ENCODE measurements around the gene EFNA1. TPM values are rescaled to one million over a fixed set of nuclear protein-coding genes. Genes with fewer than 3 reads are reported as not detected.

EFNA1 gene
- total and polyA plus RNA-seq, 2 of the 13 experiments (the other 11 are each of a cell fraction or from before 2014, with no cell fraction given) = 81.8 to 874 TPM

DNA sequence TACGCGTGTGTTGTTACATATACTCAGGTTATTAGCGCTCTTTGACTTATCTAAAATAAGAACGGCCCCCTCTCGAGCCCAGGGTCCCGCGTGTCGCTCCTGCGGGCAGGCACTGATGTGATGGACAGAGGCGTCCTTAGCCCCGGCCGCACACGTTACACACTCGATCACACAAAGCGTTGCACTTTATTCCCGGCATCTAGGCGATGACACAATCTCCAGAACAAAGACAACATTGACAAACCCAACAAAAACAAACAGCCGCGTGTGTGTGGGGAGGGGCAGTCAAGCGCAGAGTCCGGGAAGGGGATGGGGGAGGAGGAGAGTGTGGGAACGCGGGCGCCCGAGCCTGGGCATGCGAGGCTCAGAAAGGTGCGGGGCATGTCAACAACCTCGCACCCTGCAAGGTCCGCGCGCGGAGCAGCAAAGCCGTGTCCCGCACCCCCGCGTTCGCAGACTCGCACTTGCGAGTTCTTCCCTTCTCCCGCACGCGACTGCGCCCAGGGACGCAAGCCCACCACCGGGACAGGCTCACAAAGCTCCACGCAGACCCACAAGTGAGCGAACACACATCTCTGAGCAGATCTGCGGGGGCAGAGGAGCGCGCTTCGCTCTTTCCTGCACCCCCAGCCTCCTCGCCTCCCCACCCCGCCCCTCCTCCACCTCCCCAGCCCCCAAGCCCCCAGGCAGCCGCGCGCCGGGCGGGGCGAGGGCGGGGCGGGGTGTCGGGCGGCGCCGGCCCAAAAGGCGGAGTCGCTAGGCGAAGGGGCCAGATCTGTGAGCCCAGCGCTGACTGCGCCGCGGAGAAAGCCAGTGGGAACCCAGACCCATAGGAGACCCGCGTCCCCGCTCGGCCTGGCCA, at the start of gene EFNA1 (continued):
- TF ChIP-seq, protein P1, sequence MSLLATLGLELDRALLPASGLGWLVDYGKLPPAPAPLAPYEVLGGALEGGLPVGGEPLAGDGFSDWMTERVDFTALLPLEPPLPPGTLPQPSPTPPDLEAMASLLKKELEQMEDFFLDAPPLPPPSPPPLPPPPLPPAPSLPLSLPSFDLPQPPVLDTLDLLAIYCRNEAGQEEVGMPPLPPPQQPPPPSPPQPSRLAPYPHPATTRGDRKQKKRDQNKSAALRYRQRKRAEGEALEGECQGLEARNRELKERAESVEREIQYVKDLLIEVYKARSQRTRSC (CRISPR knock-in tag; IDR thresholded peaks at IDR 0.05; ENCODE audit: low read depth) = no peak
- TF ChIP-seq FOXA3 (CRISPR knock-in tag; IDR thresholded peaks at IDR 0.05) (peak; percentile 96), ZFP36L2 (CRISPR knock-in tag; IDR thresholded peaks at IDR 0.05) (no peak), U2AF2 (IDR thresholded peaks at IDR 0.05; ENCODE audit: low read depth, low read length) (0 out of 2 replicates have a peak, but pooled peaks have one; percentile 22), RAD21 (CRISPR knock-in tag; IDR thresholded peaks at IDR 0.05) (peak; percentile 18), TAF15 (IDR thresholded peaks at IDR 0.05; ENCODE audit: low read depth, low read length, poor library complexity, severe bottlenecking) (no peak), SP4 (CRISPR knock-in tag; IDR thresholded peaks at IDR 0.05) (peak; percentile 22; the same call in 1 of the 2 replicates), CC2D1A (CRISPR knock-in tag; IDR thresholded peaks at IDR 0.05) (no peak), ETV6 (CRISPR knock-in tag; conservative IDR thresholded peaks at IDR 0.05) (peak; percentile 73; the same call in 1 of the 2 replicates), ZNF335 (CRISPR knock-in tag; IDR thresholded peaks at IDR 0.05) (peak; percentile 45; the same call in 1 of the 2 replicates), KDM6A (CRISPR knock-in tag; IDR thresholded peaks at IDR 0.05; ENCODE audit: low read depth) (peak; percentile 96), EZH2 (conservative IDR thresholded peaks at IDR 0.05; ENCODE audit: low read depth, low read length) (no peak), ZNF264 (CRISPR knock-in tag; IDR thresholded peaks at IDR 0.05) (peak; percentile 88)
- TF ChIP-seq, protein P2, sequence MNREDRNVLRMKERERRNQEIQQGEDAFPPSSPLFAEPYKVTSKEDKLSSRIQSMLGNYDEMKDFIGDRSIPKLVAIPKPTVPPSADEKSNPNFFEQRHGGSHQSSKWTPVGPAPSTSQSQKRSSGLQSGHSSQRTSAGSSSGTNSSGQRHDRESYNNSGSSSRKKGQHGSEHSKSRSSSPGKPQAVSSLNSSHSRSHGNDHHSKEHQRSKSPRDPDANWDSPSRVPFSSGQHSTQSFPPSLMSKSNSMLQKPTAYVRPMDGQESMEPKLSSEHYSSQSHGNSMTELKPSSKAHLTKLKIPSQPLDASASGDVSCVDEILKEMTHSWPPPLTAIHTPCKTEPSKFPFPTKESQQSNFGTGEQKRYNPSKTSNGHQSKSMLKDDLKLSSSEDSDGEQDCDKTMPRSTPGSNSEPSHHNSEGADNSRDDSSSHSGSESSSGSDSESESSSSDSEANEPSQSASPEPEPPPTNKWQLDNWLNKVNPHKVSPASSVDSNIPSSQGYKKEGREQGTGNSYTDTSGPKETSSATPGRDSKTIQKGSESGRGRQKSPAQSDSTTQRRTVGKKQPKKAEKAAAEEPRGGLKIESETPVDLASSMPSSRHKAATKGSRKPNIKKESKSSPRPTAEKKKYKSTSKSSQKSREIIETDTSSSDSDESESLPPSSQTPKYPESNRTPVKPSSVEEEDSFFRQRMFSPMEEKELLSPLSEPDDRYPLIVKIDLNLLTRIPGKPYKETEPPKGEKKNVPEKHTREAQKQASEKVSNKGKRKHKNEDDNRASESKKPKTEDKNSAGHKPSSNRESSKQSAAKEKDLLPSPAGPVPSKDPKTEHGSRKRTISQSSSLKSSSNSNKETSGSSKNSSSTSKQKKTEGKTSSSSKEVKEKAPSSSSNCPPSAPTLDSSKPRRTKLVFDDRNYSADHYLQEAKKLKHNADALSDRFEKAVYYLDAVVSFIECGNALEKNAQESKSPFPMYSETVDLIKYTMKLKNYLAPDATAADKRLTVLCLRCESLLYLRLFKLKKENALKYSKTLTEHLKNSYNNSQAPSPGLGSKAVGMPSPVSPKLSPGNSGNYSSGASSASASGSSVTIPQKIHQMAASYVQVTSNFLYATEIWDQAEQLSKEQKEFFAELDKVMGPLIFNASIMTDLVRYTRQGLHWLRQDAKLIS (CRISPR knock-in tag; IDR thresholded peaks at IDR 0.05) = peak; percentile 92; the same call in 1 of the 2 replicates
- TF ChIP-seq, protein P3, sequence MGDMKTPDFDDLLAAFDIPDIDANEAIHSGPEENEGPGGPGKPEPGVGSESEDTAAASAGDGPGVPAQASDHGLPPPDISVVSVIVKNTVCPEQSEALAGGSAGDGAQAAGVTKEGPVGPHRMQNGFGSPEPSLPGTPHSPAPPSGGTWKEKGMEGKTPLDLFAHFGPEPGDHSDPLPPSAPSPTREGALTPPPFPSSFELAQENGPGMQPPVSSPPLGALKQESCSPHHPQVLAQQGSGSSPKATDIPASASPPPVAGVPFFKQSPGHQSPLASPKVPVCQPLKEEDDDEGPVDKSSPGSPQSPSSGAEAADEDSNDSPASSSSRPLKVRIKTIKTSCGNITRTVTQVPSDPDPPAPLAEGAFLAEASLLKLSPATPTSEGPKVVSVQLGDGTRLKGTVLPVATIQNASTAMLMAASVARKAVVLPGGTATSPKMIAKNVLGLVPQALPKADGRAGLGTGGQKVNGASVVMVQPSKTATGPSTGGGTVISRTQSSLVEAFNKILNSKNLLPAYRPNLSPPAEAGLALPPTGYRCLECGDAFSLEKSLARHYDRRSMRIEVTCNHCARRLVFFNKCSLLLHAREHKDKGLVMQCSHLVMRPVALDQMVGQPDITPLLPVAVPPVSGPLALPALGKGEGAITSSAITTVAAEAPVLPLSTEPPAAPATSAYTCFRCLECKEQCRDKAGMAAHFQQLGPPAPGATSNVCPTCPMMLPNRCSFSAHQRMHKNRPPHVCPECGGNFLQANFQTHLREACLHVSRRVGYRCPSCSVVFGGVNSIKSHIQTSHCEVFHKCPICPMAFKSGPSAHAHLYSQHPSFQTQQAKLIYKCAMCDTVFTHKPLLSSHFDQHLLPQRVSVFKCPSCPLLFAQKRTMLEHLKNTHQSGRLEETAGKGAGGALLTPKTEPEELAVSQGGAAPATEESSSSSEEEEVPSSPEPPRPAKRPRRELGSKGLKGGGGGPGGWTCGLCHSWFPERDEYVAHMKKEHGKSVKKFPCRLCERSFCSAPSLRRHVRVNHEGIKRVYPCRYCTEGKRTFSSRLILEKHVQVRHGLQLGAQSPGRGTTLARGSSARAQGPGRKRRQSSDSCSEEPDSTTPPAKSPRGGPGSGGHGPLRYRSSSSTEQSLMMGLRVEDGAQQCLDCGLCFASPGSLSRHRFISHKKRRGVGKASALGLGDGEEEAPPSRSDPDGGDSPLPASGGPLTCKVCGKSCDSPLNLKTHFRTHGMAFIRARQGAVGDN (CRISPR knock-in tag; IDR thresholded peaks at IDR 0.05) = peak; percentile 71
- TF ChIP-seq, protein P4, sequence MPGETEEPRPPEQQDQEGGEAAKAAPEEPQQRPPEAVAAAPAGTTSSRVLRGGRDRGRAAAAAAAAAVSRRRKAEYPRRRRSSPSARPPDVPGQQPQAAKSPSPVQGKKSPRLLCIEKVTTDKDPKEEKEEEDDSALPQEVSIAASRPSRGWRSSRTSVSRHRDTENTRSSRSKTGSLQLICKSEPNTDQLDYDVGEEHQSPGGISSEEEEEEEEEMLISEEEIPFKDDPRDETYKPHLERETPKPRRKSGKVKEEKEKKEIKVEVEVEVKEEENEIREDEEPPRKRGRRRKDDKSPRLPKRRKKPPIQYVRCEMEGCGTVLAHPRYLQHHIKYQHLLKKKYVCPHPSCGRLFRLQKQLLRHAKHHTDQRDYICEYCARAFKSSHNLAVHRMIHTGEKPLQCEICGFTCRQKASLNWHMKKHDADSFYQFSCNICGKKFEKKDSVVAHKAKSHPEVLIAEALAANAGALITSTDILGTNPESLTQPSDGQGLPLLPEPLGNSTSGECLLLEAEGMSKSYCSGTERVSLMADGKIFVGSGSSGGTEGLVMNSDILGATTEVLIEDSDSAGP (CRISPR knock-in tag; IDR thresholded peaks at IDR 0.05; ENCODE audit: borderline replicate concordance) = 0 out of 2 replicates have a peak, but pooled peaks have one; percentile 21
- TF ChIP-seq, protein P5, sequence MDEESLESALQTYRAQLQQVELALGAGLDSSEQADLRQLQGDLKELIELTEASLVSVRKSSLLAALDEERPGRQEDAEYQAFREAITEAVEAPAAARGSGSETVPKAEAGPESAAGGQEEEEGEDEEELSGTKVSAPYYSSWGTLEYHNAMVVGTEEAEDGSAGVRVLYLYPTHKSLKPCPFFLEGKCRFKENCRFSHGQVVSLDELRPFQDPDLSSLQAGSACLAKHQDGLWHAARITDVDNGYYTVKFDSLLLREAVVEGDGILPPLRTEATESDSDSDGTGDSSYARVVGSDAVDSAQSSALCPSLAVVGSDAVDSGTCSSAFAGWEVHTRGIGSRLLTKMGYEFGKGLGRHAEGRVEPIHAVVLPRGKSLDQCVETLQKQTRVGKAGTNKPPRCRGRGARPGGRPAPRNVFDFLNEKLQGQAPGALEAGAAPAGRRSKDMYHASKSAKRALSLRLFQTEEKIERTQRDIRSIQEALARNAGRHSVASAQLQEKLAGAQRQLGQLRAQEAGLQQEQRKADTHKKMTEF (CRISPR knock-in tag; IDR thresholded peaks at IDR 0.05) = peak; percentile 93

Data from HepG2 (cell line).